Measurements from ENCODE around the gene LSM4. TPM values are rescaled to one million over a fixed set of nuclear protein-coding genes. Genes with fewer than 3 reads are reported as not detected.
"Not testable (repeated sequence)": the region's sequence is repeated elsewhere in the genome, so short reads cannot be mapped to it uniquely, and the experiment has no call there.

Gene LSM4
- 349 and 397 TPM in 2 replicates for total RNA-seq (2014; rRNA removed; shearing (Covaris generic))

GRCh38 chr19:18322759-18323460 is at the start of gene LSM4:
LSM4 (minus strand) TSS chr19:18323076; CDS start chr19:18323020, 56 bp downstream.
- peak; percentile 98 for DNase-seq (ENCODE audit: low spot score)

DNA sequence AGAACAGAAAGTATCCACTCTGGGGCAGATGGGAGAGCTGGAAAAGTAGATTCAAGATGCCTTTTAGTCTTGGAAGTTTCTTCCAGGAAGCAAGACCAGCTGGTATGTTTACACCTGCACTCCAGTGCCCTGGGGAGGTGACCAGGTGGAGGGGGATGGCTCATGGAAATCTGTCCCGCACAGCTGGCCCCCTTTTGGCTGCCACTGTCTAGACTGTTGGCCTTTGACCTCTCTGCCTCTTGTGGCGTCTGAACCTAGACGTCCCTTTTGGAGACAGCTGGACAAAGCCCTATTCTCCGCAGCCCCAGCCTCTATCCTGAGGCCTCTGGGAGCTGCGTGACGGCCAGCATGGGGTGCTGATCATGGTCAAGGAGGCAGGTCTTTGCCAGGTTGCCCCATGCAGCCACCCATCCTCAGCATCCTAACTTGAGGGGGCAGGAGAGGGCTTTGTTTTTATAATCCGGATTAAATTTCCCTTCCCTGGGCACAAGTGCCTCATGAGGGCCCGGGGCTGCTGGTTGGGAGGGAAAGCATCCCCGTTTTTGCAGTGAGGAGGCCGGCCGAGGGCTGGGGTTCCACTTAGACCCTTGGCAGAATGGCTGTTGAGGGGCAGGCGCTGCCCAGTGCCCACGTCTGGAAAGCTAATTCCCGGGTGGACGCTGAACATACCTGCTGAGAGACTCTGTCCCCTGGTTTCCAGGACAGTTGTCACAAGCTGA is 45.8 kb upstream of the LSM4 start:
- no peak for DNase-seq (ENCODE audit: low spot score)

DNA sequence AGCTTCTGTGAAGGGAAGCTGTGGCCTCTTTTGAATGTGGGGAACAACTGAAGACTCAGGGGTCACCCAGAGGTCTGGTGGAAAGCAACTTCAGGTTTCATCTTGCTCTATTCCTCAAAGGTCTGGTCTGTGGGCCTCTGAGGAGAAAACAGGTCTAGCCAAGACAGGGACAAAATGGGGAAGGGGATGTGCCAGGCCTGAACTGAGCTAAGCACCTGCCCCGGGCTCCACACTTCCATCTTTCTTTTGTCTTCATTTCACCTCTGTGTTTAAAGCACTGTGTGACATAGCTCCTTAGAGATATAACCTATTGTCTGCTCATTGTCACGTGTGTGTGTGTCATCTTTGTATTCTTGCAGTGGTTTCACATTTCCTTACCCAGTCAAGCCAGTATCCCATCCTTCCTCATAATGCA is 43.2 kb upstream of the LSM4 start:
- no peak for DNase-seq (ENCODE audit: low spot score)

GRCh38 chr19:18364826-18365528 is 42.1 kb upstream of the LSM4 start:
- peak; percentile 100 for DNase-seq (ENCODE audit: low spot score)

DNA sequence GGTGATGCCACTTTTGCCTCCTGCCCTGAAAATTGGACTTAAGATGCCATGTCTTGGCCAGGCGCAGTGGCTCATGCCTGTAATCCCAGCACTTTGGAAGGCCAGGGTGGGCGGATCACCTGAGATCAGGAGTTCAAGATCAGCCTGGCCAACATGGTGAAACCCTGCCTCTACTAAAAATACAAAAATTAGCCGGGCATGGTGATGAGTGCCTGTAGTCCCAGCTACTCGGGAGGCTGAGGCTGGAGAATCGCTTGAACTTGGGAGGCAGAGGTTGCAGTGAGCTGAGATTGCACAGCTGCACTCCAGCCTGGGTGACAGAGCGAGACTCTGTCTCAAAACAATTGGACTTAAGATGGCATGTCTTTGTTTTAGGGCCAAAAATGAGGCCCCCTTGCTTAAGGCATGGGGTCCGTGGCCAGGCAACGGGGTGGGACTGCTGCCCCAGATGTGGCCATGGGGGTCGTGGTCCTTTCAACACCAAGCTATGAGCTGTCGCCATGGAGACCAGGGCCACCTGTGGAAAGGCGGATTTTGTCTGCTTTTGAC is 41.5 kb upstream of the LSM4 start:
- not testable (repeated sequence) for DNase-seq (ENCODE audit: low spot score)

DNA sequence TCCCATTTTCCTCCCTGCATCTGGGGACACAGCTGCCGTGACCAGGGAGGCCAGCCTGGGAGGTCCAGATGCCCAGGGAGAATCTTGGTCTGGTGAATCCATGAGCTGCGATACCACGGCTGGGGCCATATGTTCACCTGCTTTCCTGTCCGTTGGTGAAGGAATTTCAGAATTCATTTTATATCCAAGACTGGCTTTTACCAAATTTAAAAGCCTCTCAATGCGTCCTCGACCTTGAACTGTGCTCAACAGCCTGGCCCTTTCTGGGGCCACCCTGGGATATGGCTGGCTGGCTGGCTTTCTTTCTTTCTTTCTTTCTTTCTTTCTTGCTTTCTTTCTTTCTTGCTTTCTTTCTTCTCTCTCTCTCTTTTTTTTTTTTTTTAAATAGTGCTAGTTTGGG is 40.9 kb upstream of the LSM4 start:
- no peak for DNase-seq (ENCODE audit: low spot score)

- no peak for DNase-seq (ENCODE audit: low spot score)
Observed at GRCh38 chr19:18362934-18363542, 40.2 kb upstream of the LSM4 start.

- DNase-seq (ENCODE audit: low spot score), result no peak
Observed at GRCh38 chr19:18361646-18362045, 38.8 kb upstream of the LSM4 start.

- DNase-seq (ENCODE audit: low spot score), result no peak
Observed at GRCh38 chr19:18357041-18357440, 34.2 kb upstream of the LSM4 start.

GRCh38 chr19:18354743-18355142 is 31.9 kb upstream of the LSM4 start:
- not testable (repeated sequence) for DNase-seq (ENCODE audit: low spot score)

- no peak for DNase-seq (ENCODE audit: low spot score)
Observed at GRCh38 chr19:18353378-18354005, 30.6 kb upstream of the LSM4 start.

- no peak for DNase-seq (ENCODE audit: low spot score)
Observed at GRCh38 chr19:18351544-18351943, 28.7 kb upstream of the LSM4 start.

DNA sequence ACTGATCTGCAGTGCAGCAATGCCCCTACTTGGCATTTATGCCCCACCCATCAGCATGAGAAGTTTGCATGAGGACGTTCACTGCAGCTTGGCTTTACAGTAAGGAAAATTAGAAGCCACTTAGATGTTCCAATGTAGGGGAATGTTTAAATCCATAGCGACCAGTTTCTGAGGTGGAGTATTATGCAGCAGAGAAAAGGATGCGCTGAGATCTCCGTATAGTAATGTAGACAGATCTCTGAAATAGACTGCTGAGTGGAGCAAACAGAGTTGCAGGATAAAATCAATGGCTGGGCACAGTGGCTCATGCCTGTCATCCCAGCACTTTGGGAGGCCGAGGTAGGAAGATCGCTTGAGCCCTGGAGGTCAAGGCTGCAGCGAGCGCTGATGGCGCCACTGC is 27.6 kb upstream of the LSM4 start:
- no peak for DNase-seq (ENCODE audit: low spot score)

- DNase-seq (ENCODE audit: low spot score), result peak; percentile 63
Observed at GRCh38 chr19:18349524-18350128, 26.8 kb upstream of the LSM4 start.

DNA sequence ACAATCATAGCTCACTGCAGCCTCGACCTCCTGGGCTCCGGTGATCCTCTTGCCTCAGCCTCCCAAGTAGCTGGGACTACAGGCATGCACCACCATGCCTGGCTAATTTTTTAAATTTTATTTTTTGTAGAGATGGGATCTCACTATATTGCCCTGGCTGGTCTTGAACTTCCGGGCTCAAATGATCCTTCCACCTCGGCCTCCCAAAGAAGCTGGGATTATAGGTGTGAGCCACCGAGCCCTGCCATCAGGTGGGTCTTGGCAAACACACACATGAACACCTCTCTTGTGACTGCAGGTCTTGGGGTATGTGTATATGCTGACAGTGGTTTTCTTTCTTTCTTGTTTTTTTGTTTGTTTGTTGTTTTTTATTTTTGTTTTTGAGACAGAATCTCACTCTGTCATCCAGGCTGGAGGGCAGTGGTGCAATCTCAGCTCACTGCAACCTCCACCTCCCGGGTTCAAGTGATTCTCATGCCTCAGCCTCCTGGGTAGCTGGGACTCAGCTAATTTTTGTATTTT is 26.0 kb upstream of the LSM4 start:
- DNase-seq (ENCODE audit: low spot score), result not testable (repeated sequence)

DNA sequence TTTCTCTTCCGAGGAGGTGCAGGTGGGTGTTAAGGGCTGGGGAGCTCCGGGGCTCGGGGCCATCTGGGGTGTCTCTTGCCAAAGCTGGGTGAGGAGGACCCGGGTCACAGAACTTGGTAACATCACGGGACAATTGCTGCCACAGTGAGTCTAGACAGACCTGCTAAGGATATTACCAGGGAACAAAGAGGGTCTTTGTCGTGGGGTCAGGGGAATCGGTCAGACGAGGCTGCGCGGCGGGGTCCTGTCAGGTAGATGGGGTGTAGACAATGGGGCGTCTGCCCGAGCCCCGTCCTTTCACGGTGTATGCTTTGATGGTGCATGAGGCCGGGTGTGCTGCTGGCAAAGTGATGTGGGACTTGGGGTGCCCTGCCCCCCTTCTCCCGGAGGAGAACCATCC is 25.3 kb upstream of the LSM4 start:
- DNase-seq (ENCODE audit: low spot score), result no peak

DNA sequence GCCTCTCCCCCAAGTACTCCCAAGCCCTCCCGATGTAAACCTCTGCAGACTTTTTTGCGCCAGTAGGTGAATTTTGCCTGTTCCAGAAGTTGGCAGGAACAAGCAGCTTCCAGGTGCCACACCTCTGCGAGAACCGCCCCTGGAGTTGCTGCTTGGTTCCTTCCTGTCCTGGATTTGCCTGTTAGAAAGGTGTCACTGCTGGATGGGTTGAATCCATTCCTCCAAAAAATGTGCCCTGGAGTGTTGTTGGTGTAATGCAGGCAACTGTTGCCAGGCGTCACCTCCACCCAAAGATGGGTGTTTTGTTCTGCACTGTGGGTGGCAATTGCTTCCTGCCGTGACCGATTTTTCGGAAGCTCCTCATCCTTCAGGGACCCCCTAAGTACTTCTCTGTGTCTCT is 23.2 kb upstream of the LSM4 start:
- DNase-seq (ENCODE audit: low spot score), result no peak

DNA sequence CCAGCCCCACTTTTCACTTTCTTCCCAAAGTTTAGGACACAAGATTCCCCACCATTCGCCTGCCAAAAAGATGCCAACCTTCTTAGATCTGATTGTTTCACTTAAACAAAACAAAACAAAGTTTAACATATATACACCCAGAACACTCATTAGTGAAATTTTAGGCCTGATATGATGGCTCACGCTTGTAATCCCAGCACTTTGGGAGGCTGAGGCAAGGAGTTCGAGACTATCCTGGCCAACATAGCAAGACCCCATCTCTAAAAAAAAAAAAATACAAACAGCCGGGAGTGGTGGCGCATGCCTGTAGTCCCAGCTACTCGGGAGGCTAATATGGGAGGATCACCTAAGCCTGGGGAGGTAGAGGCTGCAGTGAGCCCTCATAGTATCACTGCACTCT is 22.4 kb upstream of the LSM4 start:
- no peak for DNase-seq (ENCODE audit: low spot score)

GRCh38 chr19:18344582-18344950 is 21.7 kb upstream of the LSM4 start:
- no peak for DNase-seq (ENCODE audit: low spot score)

GRCh38 chr19:18342090-18342632 is 19.3 kb upstream of the LSM4 start:
- DNase-seq (ENCODE audit: low spot score), result no peak
